K562 (cell line): Measurements from ENCODE around the gene ATXN1. TPM values are rescaled to one million over a fixed set of nuclear protein-coding genes. Genes with fewer than 3 reads are reported as not detected.

Experiments
- ADNP ChIP-seq: fragments of 200-800 bp; sonication (Bioruptor generic); IDR thresholded peaks from 2 replicates; pipeline ENCODE4 v1.6.1; 2016; ENCODE audit warnings: missing genetic modification characterization, missing compliant biosample characterization
- CXXC5 ChIP-seq: fragments of 250-450 bp; sonication (Bioruptor Pico); IDR thresholded peaks from 2 replicates; pipeline ENCODE4 v1.8.0; 2022; ENCODE audit warnings: inconsistent platforms, mild to moderate bottlenecking, moderate library complexity
- E2F8 ChIP-seq: fragments of 450-650 bp; IDR thresholded peaks from 2 replicates; pipeline ENCODE4 v1.7.1; 2018; ENCODE audit warnings: mild to moderate bottlenecking, low read depth; ENCODE audit not compliant: partially characterized antibody
- HINFP ChIP-seq: fragments of 450-650 bp; conservative IDR thresholded peaks from 2 replicates; pipeline ENCODE4 v1.6.1; 2016; ENCODE audit warnings: missing genetic modification characterization, low read depth, mild to moderate bottlenecking, control low read depth, missing compliant biosample characterization
- MED1 ChIP-seq: sonication (generic); formaldehyde crosslinking; IDR thresholded peaks from 2 replicates; pipeline ENCODE4 v1.8.1; 2023; ENCODE audit warnings: missing genetic modification reagents, borderline replicate concordance
- MNT ChIP-seq, 2 experiments: fragments of 450-650 bp; conservative IDR thresholded peaks; 2 replicates each; pipeline ENCODE4 v1.6.1; 2017; ENCODE audit warnings: mild to moderate bottlenecking in 2 of 2, moderate library complexity in 2 of 2
- PRDM10 ChIP-seq: fragments of 450-650 bp; IDR thresholded peaks from 2 replicates; pipeline ENCODE4 v1.6.1; 2018; ENCODE audit not compliant: partially characterized antibody
- SMARCA4 ChIP-seq: fragments of 450-650 bp; IDR thresholded peaks from 2 replicates; pipeline ENCODE4 v1.6.1; 2016
- SRSF9 ChIP-seq: fragments of 200-400 bp; formaldehyde crosslinking; IDR thresholded peaks from 2 replicates; pipeline ENCODE4 v1.6.1; 2017; ENCODE audit warnings: low read depth, low read length, borderline replicate concordance
- TCF7L2 ChIP-seq: fragments of 150-350 bp; IDR thresholded peaks from 2 replicates; pipeline ENCODE4 v1.6.1; 2016; ENCODE audit warnings: low read depth, mild to moderate bottlenecking, low read length, moderate library complexity
- TSC22D4 ChIP-seq: fragments of 450-650 bp; IDR thresholded peaks from 2 replicates; pipeline ENCODE4 v1.6.1; 2016; ENCODE audit warnings: missing genetic modification characterization, missing biosample characterization, control low read depth
- ZNF239 ChIP-seq: fragments of 250-450 bp; sonication (Bioruptor Pico); IDR thresholded peaks from 2 replicates; pipeline ENCODE4 v1.4.0; 2020; ENCODE audit warnings: mild to moderate bottlenecking
- ZNF253 ChIP-seq: fragments of 250-450 bp; sonication (Bioruptor Pico); conservative IDR thresholded peaks from 2 replicates; pipeline ENCODE4 v1.6.1; 2021; ENCODE audit warnings: mild to moderate bottlenecking
- ZNF324 ChIP-seq: fragments of 250-450 bp; sonication (Bioruptor Pico); IDR thresholded peaks from 2 replicates; pipeline ENCODE4 v1.4.0; 2020; ENCODE audit warnings: mild to moderate bottlenecking
- ZNF41 ChIP-seq: fragments of 250-450 bp; sonication (Bioruptor Pico); conservative IDR thresholded peaks from 2 replicates; pipeline ENCODE4 v1.4.0; 2020; ENCODE audit warnings: mild to moderate bottlenecking
- ZNF785 ChIP-seq: fragments of 250-450 bp; sonication (Bioruptor Pico); IDR thresholded peaks from 2 replicates; pipeline ENCODE4 v1.4.0; 2020; ENCODE audit warnings: mild to moderate bottlenecking
- polyA plus RNA-seq, 8 experiments: library from polyadenylated mRNA; depleted of rRNA in 4 of 8; stranded (reverse) in 5 of 8; unstranded in 3 of 8; fragments of >200 nt; fragmentation: Nextera tagmentation in 2 of 8; fragmentation: Illumina TruSeq in 1 of 8; extraction: Ambion mirVana in 2 of 8; extraction: Trizol in 1 of 8; gene quantifications; 2 replicates each; pipeline versions ENCODE4 v1.2.1 to v1.2.3, GENCODE V29; 2011 to 2014; ENCODE audit warnings: inconsistent platforms in 1 of 8, missing spikeins in 1 of 8
- total RNA-seq, 7 experiments: library from RNA; depleted of rRNA in 6 of 7; stranded (reverse); fragments of >200 nt in 6 of 7; fragmentation: Illumina TruSeq in 2 of 7; extraction: Trizol in 2 of 7; gene quantifications; 2 replicates each; pipeline versions ENCODE4 v1.2.1 to v1.2.3, GENCODE V29; 2011 to 2021; ENCODE audit warnings: low replicate concordance in 1 of 7

The ATXN1 gene
- total and polyA plus RNA-seq, 9 of the 15 experiments (the other 6 are each of a cell fraction or from before 2014, with no cell fraction given): under 0.01 to 1.2 (median 0.58) TPM

GRCh38 chr6:16265351-16266341, 495.6 kb downstream of the ATXN1 start (continued):
- TF ChIP-seq PRDM10: no peak
- TF ChIP-seq HINFP (tag): no peak
- TF ChIP-seq MNT (conservative IDR thresholded peaks at IDR 0.05): peak; percentile 71 to 80
- TF ChIP-seq ZNF324: peak; percentile 52
- 0 out of 2 replicates have a peak, but pooled peaks have one; percentile 11 for TF ChIP-seq ZNF253 (CRISPR knock-in tag)
- TF ChIP-seq ZNF41 (CRISPR knock-in tag): peak; percentile 76
- peak; percentile 63; the same call in 1 of the 2 replicates for TF ChIP-seq SMARCA4
- peak; percentile 44 for TF ChIP-seq E2F8
- no peak for TF ChIP-seq ADNP (tag)
- TF ChIP-seq TSC22D4 (tag): no peak
- TF ChIP-seq TCF7L2: no peak; the same call in 1 of the 2 replicates
- no peak for TF ChIP-seq ZNF785
- TF ChIP-seq MED1 (CRISPR knock-in tag): no peak
- TF ChIP-seq SRSF9: no peak
- TF ChIP-seq ZNF239 (CRISPR knock-in tag): peak; percentile 72
- TF ChIP-seq CXXC5 (CRISPR knock-in tag): peak; percentile 83
